ENCODE data around the gene CCT2. TPM values are rescaled to one million over a fixed set of nuclear protein-coding genes. Genes with fewer than 3 reads are reported as not detected.

Gene CCT2
- total RNA-seq (174 and 190 TPM in 2 replicates), polyA plus RNA-seq (178 and 237 TPM in 2 replicates), polyA minus RNA-seq (ENCODE audit: low replicate concordance) (67.8 and 133 TPM in 2 replicates)
- 148 and 207 TPM in 2 replicates for polyA plus RNA-seq (2012)

GRCh38 chr12:69585189-69586062 lies at the start of gene CCT2:
Gene CCT2 (plus strand): TSS chr12:69585459. CDS start chr12:69585522, 63 bp downstream.
- TF ChIP-seq, protein P1, sequence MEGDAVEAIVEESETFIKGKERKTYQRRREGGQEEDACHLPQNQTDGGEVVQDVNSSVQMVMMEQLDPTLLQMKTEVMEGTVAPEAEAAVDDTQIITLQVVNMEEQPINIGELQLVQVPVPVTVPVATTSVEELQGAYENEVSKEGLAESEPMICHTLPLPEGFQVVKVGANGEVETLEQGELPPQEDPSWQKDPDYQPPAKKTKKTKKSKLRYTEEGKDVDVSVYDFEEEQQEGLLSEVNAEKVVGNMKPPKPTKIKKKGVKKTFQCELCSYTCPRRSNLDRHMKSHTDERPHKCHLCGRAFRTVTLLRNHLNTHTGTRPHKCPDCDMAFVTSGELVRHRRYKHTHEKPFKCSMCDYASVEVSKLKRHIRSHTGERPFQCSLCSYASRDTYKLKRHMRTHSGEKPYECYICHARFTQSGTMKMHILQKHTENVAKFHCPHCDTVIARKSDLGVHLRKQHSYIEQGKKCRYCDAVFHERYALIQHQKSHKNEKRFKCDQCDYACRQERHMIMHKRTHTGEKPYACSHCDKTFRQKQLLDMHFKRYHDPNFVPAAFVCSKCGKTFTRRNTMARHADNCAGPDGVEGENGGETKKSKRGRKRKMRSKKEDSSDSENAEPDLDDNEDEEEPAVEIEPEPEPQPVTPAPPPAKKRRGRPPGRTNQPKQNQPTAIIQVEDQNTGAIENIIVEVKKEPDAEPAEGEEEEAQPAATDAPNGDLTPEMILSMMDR (conservative IDR thresholded peaks at IDR 0.05 in 1 of 2, IDR thresholded peaks at IDR 0.05 in 1 of 2; ENCODE audit: low read depth in 1 of 2, low read length in 2 of 2) = peak; percentile 39 to 42
- TF ChIP-seq EZH2 (IDR thresholded peaks at IDR 0.05; ENCODE audit: low read length, missing control alignments) = no peak
- Histone ChIP-seq H3K4me3 (replicated peaks in 1 of 4; ENCODE audit: control extremely low read depth in 1 of 4, insufficient read depth in 1 of 4, low read depth in 3 of 4, low read length in 4 of 4) (peak within 1 kb of the TSS; percentile 95 to 100 (median 98)), H3K9ac (ENCODE audit: insufficient read depth, low read length) (peak within 1 kb of the TSS; percentile 99), H4K20me1 (ENCODE audit: control insufficient read depth, extremely low read depth, insufficient read depth, low read length) (no peaks in the 10 kb centered on the region), H3K4me1 (ENCODE audit: control insufficient read depth, extremely low read depth, insufficient read depth, low read length) (no peaks in the 10 kb centered on the region), H2AFZ (ENCODE audit: low read length) (peak within 1 kb of the TSS; percentile 99), H3K79me2 (ENCODE audit: control insufficient read depth, insufficient read depth, low read length) (peaks cover 13% of the 10 kb centered on the region), H3K36me3 (ENCODE audit: control insufficient read depth, insufficient read depth, low read length) (peaks cover 10% of the 10 kb centered on the region), H3K9me3 (ENCODE audit: control insufficient read depth, insufficient read depth, low read depth, low read length) (no peaks in the 10 kb centered on the region), H3K27ac (ENCODE audit: insufficient read depth, low read length) (peak within 1 kb of the TSS; percentile 100), H3K27me3 (ENCODE audit: control insufficient read depth, insufficient read depth, low read length) (no peaks in the 10 kb centered on the region), H3K4me2 (ENCODE audit: extremely low read depth, insufficient read depth, low read length) (peak within 1 kb of the TSS; percentile 89)
- peak; percentile 92 to 94 for DNase-seq (ENCODE audit: low read depth in 2 of 2)

- Histone ChIP-seq H3K36me3 (ENCODE audit: control insufficient read depth, insufficient read depth, low read length) (no peaks in the 10 kb centered on the region), H3K79me2 (ENCODE audit: control insufficient read depth, insufficient read depth, low read length) (peaks cover 19% of the 10 kb centered on the region), H4K20me1 (ENCODE audit: control insufficient read depth, extremely low read depth, insufficient read depth, low read length) (no peaks in the 10 kb centered on the region), H2AFZ (ENCODE audit: low read length) (no peak overlapping the region), H3K4me3 (replicated peaks in 1 of 4; ENCODE audit: control extremely low read depth in 1 of 4, insufficient read depth in 1 of 4, low read depth in 3 of 4, low read length in 4 of 4) (no peak overlapping the region), H3K4me1 (ENCODE audit: control insufficient read depth, extremely low read depth, insufficient read depth, low read length) (peaks cover 7% of the 10 kb centered on the region), H3K9ac (ENCODE audit: insufficient read depth, low read length) (no peak overlapping the region), H3K27me3 (ENCODE audit: control insufficient read depth, insufficient read depth, low read length) (no peaks in the 10 kb centered on the region), H3K4me2 (ENCODE audit: extremely low read depth, insufficient read depth, low read length) (peak overlapping the region; percentile 8), H3K27ac (ENCODE audit: insufficient read depth, low read length) (no peak overlapping the region), H3K9me3 (ENCODE audit: control insufficient read depth, insufficient read depth, low read depth, low read length) (no peaks in the 10 kb centered on the region)
- DNase-seq (ENCODE audit: low read depth in 2 of 2) = peak; percentile 71 to 76
- TF ChIP-seq, protein P1 (conservative IDR thresholded peaks at IDR 0.05 in 1 of 2, IDR thresholded peaks at IDR 0.05 in 1 of 2; ENCODE audit: low read depth in 1 of 2, low read length in 2 of 2) = peak in 1 of 2 donors; percentile 16
- TF ChIP-seq EZH2 (IDR thresholded peaks at IDR 0.05; ENCODE audit: low read length, missing control alignments) = no peak
Observed at GRCh38 chr12:69540987-69541386, 44.3 kb upstream of the CCT2 start.

GRCh38 chr12:69544087-69544486 lies 41.2 kb upstream of the CCT2 start:
- no peaks in the 10 kb centered on the region for H4K20me1 ChIP-seq (ENCODE audit: control insufficient read depth, extremely low read depth, insufficient read depth, low read length)
- no peaks in the 10 kb centered on the region for H3K27me3 ChIP-seq (ENCODE audit: control insufficient read depth, insufficient read depth, low read length)
- TF ChIP-seq, protein P1 (conservative IDR thresholded peaks at IDR 0.05 in 1 of 2, IDR thresholded peaks at IDR 0.05 in 1 of 2; ENCODE audit: low read depth in 1 of 2, low read length in 2 of 2) = no peak
- TF ChIP-seq EZH2 (IDR thresholded peaks at IDR 0.05; ENCODE audit: low read length, missing control alignments) = no peak

More at GRCh38 chr12:69544087-69544486, 41.2 kb upstream of the CCT2 start:
- Histone ChIP-seq H3K4me3 (replicated peaks in 1 of 4; ENCODE audit: control extremely low read depth in 1 of 4, insufficient read depth in 1 of 4, low read depth in 3 of 4, low read length in 4 of 4) (no peak overlapping the region), H3K79me2 (ENCODE audit: control insufficient read depth, insufficient read depth, low read length) (peaks cover 2% of the 10 kb centered on the region), H3K4me2 (ENCODE audit: extremely low read depth, insufficient read depth, low read length) (no peak overlapping the region), H3K9ac (ENCODE audit: insufficient read depth, low read length) (no peak overlapping the region), H2AFZ (ENCODE audit: low read length) (no peak overlapping the region), H3K27ac (ENCODE audit: insufficient read depth, low read length) (no peak overlapping the region), H3K36me3 (ENCODE audit: control insufficient read depth, insufficient read depth, low read length) (no peaks in the 10 kb centered on the region), H3K9me3 (ENCODE audit: control insufficient read depth, insufficient read depth, low read depth, low read length) (no peaks in the 10 kb centered on the region), H3K4me1 (ENCODE audit: control insufficient read depth, extremely low read depth, insufficient read depth, low read length) (peaks cover 7% of the 10 kb centered on the region)
- DNase-seq (ENCODE audit: low read depth in 2 of 2) = no peak
